NOMO-1 (cell line): ENCODE measurements around the gene PDGFD.

Experiments
- DNase-seq, 2 experiments: peaks; one replicate each; lab custom pipeline; 2025; ENCODE audit not compliant: unreplicated experiment in 2 of 2; lab: John Stamatoyannopoulos, UW

The PDGFD gene

DNA sequence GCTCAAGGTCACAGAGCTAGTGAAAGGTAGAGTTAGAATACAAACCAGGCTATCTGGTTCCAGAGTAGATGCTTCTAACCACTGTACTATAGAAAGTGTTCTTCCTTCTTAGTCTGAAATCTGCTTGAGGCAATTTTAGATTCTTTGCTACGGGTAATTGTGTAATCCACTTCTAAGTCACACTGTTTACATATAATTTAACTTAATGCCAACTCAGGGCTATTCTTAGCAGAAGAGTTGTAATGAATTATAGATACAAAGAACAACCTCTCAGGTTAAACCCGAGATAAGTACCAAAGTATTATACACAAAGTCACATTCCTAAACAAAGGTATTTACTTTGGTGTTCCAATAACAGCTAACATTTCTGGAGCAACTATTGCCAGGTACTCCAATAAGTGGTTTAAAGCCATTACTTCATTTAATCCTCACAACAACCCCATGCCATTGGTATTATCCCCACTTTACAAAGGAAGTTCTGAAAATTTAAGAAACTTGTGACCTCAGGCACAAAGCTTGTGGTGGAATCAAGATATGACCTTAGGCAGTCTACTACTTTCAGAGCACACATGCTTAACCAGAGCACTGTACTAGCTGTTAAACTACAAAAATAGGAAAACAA is 158.6 kb downstream of the PDGFD start:
- peak in 1 of 2 experiments; percentile 18 for DNase-seq

DNA sequence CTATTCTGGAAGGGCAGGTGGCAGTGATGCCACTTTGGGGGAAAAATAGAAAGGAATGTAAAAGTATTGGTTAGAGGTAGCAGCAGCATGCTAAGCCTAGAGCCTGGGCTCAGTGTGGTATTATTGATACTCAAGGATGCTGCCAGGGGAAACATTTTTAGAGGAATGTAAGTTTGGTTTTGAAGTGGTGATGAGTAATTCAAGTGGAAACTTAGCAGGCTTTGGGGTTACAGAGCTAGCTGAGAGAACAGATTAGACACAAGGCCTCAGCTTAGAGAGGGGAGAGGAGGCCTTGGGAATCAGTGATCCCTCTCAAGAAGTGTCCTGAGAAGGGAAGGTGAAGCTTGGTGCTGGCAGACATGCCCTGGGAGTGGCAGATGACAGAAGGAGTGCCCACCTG is 160.5 kb downstream of the PDGFD start:
- DNase-seq = no peak

DNA sequence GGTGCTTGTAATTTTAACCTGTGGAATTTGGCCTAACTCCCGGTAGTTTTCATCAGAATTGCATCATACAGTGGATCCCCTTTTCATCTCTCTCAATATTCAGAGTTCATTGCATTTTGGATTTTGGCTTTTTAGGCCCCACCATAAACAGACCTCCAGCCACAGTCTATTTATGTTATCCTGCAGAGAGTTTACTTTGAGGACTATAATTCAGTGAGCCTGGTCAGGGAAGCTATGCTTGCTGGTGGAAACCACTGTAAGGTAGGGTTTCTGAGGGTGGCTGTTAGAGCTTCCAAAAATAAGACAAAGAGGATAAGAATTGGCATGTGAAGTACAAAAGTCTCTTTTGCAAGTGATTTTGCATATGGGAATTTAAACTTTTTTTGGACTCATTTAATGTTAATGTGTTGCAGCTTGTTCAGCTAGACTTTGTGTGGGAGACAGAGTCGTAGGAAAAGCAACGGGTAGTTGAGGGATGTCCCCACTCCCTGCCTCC is 162.3 kb downstream of the PDGFD start:
- DNase-seq = no peak

DNA sequence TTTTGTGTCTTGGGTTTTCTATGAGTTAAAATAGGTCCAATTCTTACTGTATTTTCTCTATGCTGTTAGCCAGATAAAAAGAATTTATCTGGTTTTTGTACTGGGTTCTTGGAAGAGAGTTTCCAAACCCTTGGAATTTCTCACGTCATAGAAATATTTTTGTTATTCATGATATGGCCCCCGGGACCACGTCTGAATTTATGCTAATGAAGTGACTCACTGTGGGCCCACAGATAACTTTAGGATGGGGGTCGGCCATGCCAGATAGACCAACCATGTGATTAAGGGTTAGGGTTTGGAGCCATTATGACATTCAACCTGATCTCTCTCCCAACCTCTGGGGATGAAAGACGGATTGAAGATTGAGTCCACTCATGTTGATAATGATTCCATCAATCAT is 163.1 kb downstream of the PDGFD start:
- no peak for DNase-seq

DNA sequence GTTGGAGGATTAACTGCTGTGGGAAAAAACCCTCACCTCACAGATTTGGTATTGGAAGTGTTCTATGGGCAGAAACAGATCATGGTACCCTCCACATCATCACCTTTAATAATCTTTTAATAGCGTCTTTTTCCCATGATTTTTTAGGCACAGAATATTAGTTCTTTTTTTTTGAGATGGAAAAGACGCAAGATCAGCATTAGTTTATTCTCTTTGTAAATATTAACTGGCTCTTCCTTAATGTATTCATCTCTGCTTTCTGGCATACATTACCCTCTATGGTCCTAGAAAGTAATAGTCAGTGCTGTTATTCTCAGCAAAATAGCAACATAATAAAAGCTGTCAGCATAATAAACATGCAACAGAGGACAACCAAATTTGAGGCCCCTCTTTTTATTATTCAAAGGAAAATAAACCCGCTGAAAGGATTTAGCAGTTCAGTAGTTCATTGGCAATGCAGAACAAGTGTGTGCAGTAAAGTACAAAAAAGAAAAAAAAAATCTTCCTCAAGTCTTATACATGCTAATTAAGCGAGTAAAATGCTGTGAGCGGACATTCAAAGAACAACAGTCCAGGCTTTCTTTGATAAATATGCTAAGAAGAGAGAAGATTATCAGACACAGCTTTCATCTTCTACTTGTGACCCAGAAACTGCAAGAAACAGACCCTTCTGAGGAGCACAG is 165.0 kb downstream of the PDGFD start:
- DNase-seq = no peak

DNA sequence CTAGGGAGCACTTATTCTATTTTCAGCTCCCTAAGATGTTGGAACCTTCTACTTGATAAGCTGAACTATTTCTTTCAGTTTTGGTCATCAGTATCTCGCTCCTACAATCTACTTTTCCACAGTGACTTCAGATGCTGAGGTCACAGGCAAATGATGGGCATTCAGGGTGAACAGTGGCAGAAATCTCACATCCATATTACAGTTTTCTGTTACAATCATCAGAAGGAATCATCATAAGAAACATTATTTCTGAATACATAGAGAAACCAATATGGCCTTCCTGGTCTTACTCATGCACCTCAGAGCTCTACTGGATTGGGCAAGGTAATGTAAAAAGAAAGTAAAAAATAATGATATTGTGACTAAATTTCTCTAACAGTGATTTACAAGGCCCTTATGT is 166.9 kb downstream of the PDGFD start:
- DNase-seq = no peak

DNA sequence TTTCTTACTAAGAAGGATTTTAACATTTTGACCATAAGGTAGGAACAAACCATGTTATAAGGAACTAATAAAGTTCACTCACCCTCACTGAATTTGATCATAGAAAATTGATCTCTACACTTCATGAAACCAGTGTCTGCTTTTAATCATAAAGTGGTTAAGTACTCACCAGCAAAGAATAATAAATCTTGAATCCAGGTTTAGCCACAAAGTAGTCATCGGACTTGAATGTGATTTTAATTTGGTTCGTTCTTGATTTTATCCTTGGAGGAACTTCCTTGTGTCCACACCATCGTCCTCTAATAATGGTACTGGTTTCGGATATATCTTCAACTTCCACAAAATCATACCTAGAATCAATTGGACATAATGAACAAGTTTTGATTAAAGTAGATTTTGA is 168.1 kb downstream of the PDGFD start:
- DNase-seq = no peak

DNA sequence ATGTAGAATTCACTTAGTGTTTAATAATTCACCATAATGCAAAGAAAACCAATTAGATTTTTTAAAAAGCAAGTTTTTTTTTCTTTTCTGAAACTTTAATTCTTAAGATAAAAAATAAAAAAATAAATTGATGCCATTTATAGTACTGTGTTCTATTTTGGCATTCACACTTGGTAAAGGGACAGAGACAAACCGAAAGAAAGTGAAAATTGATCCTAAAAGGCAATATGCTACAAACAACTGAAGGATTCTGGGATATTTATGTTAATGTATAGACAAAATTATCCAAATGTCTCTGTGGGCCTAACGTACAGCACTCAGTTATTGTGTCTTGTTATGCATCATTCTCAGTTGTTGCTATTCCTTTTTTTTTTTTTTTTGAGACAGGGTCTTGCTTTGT is 169.4 kb downstream of the PDGFD start:
- DNase-seq = no peak

DNA sequence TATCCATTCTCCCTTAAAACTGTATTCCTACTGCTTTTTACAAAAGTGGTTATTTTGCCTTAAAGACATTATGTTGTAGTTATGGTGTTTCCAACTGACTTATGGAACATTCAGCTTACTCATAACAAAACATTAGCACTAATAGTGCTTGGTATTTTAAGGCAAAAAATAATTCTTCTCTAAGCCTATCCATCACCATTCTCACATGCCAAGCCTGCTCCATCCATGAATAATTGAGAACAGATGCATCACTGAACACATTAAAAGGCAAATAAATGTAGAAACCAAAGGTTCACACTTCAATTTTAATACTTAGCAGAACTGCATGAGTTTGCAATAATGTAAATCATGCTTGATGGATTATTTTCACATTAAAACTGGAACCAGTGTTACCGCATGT is 169.9 kb downstream of the PDGFD start:
- DNase-seq = no peak

DNA sequence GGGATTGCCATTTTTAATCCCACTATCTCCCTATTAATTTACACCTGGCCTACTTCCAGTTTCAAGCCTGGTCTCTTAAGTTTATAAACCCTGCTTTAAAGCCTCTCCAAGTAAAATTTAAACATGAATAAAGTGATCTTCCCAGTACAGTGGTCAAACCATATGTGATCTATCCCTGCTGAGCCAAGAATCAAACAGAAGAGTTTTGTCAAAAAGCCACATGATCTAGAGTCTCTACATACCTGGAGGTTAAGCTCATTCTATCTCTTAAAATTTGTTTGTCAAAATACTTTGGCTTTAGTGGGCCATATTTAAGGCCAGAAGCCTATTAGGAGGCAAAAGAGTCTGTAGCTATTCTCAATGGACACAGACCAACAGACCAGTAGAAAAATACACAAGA is 170.4 kb downstream of the PDGFD start:
- no peak for DNase-seq

DNA sequence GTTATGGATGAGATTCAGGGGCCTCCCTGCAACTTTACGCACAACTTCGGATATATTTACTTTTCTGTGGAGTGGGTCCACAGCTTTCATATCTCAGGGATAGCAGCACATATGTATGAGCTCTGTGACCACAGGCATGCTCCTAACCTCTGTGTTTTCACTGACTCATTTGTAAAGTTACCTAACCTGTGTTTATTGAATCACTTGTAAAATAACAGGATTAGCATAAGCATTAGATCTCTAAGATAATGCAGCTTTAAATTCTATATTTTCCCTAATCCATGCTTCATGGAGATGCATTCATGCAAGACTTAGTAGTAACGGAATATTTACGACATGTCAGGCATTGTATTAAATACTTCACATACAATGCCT is 175.4 kb downstream of the PDGFD start:
- DNase-seq = no peak

DNA sequence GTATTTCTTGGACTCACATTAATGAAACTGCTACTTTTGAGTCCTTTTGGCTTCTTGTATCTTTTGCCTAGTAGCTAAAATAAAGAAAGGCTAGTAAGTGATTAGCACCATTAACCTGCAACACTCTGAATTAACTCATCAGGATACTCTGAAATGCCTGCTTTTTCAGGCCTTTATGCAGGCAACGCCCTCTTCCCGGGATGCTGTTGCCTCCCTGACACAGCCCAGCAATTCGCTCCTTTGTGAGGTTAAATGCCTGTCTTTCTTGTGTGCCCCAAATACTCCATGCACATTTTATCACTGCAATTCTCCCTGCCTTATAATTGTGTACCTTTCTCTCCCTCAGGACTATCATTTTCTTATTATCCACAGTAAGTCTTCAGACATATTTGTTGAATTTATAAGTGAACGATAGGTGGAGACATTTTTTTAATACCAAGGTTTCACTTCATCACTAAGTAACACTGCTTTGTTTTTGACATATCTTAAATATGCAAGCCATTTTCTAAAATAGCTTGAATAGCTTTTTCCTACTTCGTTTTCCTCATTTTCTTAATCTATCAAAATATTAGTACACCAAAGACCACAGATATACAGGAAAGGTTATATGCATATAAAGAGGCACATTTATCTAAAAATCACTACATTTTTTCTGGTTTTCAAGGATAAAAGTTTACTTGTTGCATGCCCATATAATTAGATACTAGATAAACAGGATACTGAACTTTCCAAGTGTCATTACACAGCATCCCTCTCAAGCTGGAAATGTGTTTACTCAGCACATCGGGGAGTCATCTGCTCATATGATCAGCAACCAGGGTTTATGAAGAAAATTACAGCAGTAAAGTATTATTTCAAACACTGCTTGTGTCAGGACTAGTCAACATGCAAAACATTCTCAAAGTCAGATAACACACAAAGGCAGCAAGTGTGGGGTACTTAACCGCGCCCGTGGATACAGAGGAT is 176.0 kb downstream of the PDGFD start:
- no peak for DNase-seq

DNA sequence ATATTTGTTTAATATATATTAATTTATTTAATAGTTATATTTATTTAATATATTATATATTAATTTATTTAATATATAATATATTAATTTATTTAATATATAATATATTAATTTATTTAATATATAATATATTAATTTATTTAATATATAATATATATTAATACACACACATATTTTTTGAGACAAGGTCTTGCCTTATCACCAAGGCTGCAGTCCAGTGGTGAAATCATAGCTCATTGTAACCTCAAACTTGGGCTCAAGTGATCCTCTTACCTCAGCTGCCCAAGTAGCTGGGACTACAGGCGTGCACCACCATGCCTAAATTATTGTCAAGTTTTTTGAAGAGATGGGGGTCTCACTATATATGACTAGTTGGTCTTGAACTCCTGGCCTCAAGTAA is 178.9 kb downstream of the PDGFD start:
- no peak for DNase-seq

DNA sequence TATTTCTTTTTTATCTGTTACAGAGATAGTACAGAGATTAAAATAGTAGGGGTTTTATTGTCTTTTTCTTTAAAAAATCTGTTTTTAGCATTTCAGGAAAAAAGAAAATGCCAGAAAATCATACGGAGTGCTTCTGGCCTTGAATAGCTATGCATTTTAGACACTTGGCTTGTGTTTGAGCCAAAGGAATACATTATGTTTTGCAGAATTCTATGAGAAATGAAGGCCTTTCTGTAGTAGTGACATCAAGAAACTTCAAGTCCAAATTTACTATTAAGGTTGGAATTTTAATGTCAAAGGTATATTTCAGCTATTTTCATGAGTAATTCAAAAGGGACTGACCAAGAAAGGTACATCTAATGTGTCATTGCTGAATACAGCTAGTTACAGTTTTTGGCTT is 183.8 kb downstream of the PDGFD start:
- no peak for DNase-seq

DNA sequence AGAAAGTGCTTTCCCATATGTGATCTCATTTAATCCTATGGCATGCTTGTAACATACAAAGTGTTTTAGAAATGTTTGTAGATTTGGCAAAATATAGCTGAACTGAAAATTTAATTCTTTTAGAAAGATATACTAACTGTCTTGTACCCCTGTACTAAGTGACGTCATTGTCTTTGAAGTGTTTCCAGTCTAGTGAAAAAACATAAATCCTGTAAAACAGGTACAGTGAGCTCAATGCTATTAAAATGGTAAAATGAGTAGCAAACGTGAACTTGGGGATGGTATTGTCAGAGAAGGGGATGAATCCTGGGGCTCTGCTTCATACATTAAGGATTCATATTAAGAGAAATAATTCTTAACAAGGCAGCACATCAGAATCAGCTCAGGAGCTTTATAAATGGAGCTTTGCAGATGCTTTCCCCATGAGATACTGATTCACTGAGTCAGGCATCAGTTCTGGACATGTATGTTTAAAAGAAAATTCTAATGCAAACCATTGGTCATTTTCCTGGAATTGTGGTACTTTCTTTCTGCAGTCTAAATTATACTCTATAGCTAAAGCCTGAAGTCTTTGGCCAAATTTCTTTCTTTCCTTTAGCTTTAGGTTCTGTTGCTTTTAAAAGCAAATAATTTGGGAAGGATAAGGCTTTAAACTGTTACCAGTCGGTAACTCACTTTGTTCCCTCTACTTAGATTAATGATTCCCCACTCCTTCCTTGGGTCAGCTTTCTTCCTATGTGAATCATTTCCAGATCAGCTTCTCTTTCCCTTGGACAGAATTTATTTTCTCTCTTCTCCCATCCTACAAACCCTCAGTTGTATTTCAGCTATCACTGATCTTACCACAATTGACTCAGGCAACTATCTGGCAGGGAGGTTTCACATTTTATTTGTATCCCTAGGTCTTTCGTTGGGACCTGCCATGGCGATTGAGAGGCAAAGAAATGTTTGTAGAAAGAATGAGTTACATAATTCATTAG is 185.0 kb downstream of the PDGFD start:
- DNase-seq = no peak

DNA sequence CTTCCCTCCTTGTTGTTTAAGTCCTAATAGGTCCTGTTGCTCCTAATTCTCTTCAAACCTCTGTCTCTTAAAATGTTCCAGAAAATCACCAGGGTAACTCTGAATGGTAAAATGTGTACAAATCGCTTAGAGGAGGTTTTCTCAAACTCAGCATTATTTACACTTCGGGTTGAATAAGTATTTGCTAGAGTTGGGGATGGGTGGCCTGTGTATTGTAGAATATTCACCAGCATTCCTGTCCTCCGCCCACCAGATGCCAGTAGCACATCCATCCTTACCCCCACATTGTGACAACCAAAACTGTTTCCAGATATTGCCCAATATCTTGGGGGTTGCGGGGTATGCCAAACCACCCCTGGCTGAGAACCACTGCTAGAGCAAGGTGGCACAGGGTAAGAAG is 191.9 kb downstream of the PDGFD start:
- no peak for DNase-seq

DNA sequence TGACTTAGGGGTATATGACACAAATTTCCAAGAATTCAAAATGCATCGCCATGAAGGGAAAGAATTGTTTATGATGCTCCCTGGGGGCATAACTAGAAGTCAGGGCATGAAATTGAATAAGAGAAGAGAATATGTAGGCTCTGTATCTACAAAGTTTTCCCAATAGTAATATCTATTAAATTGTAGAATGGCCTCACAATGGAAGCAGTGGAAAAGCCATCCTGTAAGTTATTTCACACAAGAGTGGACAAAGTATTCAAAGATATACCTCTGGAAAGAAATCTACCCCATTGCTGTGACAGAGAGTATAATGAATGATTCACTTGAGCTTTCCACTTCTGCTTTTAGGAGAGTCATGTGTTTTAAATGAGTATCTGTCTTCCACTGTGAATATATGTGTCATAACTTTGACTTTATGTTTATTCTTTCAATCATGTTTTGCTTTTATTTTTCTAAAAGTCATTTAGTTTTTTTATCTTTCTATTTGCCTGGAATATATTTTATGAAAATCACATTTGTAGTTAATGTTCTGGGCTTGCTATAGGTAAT is 193.2 kb downstream of the PDGFD start:
- DNase-seq = peak in 1 of 2 experiments; percentile 61

DNA sequence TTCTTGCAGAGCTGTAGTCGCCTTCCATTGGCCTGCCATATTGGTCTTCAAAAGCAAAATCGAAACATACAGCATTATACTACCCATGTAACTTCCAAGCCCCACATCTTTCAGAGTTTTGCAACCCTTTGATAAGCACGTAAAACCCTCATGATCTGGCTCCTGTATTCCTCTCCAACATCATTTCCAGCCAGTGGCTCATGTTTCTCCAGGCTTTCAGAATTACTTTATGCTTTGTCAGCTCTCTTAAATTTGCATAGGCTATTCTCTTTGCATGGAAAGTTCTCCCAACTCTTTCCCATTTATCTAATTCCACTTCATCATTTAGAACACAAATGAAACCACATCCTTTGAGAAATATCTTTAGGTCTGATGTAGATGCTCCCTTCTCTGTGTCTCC is 195.3 kb downstream of the PDGFD start:
- DNase-seq = no peak

DNA sequence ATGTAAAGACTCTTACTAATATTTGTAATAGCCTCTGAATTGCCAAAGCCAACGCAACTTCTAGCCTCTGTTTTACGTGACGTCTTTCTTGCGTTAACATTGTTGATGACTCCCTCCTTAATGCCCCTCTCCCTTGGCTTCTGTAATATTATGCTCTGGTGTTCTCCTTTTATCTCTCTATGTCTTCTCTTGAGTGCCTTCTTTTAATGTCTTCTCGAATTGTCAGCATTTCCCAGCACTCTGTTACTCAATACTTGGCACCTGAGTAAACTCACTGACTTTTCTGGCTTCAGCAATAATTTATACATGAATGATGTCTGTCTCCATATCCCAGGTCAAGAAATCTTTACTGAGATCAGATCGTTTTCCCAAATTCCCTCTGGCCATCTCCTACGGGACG is 196.0 kb downstream of the PDGFD start:
- DNase-seq = no peak

DNA sequence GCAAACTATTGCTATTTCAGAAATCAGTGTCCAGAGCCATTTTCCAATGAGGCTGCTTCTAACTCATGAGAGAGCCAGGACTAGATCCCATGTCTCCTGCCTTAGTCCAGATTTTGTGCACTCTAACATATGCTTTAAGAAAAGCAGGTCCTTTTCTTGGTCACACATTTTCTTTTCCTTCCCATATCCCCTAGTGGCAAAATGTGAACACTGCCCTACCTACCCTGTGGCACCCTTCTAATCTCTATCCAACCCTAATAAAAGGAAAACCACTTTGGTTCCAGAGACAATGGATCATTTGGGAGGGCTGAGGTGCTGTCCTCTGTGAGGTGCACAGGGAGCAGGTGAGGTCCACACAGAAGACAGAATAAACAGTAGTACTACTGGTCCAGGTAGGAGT is 199.6 kb downstream of the PDGFD start:
- DNase-seq = no peak
